Measurements from ENCODE around the gene DCLRE1A. TPM values are rescaled to one million over a fixed set of nuclear protein-coding genes. Genes with fewer than 3 reads are reported as not detected.

Gene DCLRE1A
- total RNA-seq, 1 donor from 2014 or later = 6.3 TPM

GRCh38 chr10:113808168-113808567, 45.7 kb downstream of the DCLRE1A start:
- ATAC-seq = no peak
- intact Hi-C loops (cut with micrococcal nuclease) = no loop called here
- DNase-seq = no peak

DNA sequence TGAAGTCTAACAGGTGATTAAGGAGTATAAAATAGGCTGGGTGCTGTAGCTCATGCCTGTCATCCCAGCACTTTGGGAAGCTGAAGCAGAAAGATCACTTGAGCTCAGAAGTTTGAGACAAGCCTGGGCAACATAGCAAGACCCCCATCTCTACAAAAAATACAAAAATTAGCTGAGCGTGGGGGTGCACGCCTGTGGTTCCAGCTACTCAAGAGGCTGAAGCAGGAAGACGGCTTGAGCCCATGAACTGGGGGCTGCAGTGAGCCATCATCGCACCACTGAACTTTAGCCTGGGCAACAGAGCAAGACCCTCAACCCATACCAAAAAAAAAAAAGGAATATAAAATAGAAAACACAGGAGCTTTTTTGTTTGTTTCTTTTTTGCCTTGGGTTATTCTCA, 47.4 kb downstream of the DCLRE1A start:
- intact Hi-C loops (cut with micrococcal nuclease) = no loop called here
- DNase-seq (no peak), ATAC-seq (no peak)

DNA sequence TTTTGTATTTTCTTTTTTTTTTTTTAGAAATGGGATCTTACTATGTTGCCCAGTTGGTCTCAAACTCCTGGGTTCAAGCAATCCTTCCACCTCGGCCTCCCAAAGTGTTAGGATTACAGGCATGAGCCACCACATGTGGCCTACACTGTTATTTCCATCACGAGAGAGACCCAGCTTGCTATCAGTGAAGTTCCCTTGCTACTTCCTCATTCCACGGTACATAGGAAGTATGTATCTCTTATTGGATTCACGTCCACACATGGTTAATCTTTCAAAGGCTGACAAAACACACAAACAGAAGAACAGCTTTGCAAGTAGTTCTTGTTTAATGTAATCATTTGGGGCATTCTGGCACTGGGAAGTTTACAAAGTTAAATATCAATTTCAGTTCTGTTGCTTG, 50.9 kb downstream of the DCLRE1A start:
- intact Hi-C loops (cut with micrococcal nuclease) = no loop called here
- DNase-seq (no peak), ATAC-seq (no peak)

DNA sequence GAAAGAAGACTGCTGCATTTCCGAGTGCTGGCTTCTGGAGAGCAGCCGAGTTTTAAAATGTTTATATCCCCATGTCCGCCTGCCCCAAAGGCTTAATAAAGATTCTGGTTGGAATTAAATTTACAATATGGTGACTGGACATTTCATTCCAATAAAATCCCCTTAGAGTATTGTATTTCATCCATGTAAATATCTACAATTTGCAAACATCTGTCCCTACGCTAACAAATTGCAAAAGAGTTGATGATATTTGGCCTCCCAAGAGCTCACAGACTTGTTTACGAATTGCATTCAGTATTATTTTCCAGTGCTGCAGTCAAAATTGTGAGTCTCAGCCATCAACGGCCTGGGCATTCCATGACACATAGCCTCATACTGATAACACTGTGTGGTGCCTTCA, 52.3 kb downstream of the DCLRE1A start:
- DNase-seq = no peak
- intact Hi-C loops (cut with micrococcal nuclease) = no loop called here
- ATAC-seq = no peak

DNA sequence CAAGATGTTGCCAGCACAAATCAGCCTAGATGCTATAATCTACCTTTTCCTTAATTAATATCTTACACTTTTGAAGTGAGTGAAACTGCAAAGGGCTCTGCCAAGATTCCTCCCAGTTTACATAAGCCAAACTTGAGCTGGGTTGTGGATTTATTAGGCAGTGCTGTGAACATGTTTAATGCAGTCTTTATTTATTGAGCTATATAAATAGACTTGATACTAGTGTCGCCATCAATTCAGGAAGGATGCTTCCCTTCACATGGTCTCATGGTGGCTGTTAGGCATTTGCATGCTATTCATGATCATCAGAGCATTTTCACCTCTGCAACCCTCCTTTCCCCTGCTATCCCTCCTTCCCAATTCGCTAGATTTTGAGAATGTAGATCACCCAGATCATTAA, 62.2 kb downstream of the DCLRE1A start:
- no peak for ATAC-seq
- no peak for DNase-seq
- intact Hi-C loops (cut with micrococcal nuclease) = no loop called here

- peak; percentile 64 for ATAC-seq
- no peak for DNase-seq
- intact Hi-C loops (cut with micrococcal nuclease) = no loop called here
Observed at GRCh38 chr10:113788604-113789083, 65.2 kb downstream of the DCLRE1A start.

Other genes with a start within 250 kb of the DCLRE1A start
- gene NRAP, start 190.0 kb downstream of the DCLRE1A start, total RNA-seq = 826 TPM
- 15.5 TPM for gene CASP7, start 174.2 kb downstream of the DCLRE1A start, total RNA-seq
- gene PLEKHS1, start 102.4 kb downstream of the DCLRE1A start, total RNA-seq = not detected
- gene NHLRC2, start 579 bp upstream of the DCLRE1A start, total RNA-seq = 76.9 TPM
- gene ADRB1, start 189.8 kb upstream of the DCLRE1A start, total RNA-seq = 77.8 TPM

All from left ventricle myocardium superior (tissue), 1 donor.